Stimulated activated CD4-positive, alpha-beta T cell treated with anti-CD3 and anti-CD28 coated beads, TNF-alpha, amount 100 ng/mL, for 1 hour (primary cell): ENCODE results near the gene MEG3.
"Not testable (repeated sequence)": the region's sequence is repeated elsewhere in the genome, so short reads cannot be mapped to it uniquely, and the experiment has no call there.

ENCODE experiments used
- DNase-seq, 3 donors: peaks; one replicate each; pipeline ENCODE4 v3.0.0-alpha.2; 2020; ENCODE audit warnings: low read depth in 3 of 3, low spot score in 1 of 3

The MEG3 gene

GRCh38 chr14:100813291-100813690 is 12.6 kb upstream of the MEG3 start:
- DNase-seq = no peak

- DNase-seq = no peak
Observed at GRCh38 chr14:100815478-100816285, 10.2 kb upstream of the MEG3 start.

DNA sequence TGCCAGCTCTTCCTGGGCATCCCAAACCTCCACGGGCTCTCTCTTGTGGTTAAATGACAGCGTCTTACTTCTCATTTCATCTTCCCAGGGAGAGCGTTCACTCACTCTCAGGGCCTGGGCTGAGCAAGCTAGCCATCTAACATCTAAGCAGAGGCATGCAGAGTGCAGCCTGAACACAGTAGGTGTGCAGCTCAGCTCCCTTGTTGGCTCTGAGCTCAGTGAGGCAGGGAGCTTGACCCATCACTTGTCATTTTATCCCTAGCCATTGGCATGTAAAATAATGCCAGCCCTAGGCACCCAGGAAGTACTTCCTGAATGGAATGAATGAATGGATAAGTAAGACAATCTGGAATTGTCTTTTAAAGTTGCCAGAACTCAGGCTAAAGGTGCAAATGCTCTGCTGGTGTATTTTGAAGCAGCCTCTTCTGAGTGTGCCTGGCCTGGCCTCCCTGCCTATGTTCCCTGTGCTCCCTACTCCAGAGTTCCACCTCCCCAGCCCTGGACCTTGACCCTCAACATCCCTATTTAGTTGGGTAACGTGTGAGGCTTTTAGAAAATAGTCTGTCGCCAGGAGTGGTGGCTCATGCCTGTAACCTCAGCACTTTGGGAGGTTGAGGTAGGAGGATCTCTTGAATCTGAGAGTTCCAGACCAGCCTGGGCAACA is 9.5 kb upstream of the MEG3 start:
- no peak for DNase-seq

DNA sequence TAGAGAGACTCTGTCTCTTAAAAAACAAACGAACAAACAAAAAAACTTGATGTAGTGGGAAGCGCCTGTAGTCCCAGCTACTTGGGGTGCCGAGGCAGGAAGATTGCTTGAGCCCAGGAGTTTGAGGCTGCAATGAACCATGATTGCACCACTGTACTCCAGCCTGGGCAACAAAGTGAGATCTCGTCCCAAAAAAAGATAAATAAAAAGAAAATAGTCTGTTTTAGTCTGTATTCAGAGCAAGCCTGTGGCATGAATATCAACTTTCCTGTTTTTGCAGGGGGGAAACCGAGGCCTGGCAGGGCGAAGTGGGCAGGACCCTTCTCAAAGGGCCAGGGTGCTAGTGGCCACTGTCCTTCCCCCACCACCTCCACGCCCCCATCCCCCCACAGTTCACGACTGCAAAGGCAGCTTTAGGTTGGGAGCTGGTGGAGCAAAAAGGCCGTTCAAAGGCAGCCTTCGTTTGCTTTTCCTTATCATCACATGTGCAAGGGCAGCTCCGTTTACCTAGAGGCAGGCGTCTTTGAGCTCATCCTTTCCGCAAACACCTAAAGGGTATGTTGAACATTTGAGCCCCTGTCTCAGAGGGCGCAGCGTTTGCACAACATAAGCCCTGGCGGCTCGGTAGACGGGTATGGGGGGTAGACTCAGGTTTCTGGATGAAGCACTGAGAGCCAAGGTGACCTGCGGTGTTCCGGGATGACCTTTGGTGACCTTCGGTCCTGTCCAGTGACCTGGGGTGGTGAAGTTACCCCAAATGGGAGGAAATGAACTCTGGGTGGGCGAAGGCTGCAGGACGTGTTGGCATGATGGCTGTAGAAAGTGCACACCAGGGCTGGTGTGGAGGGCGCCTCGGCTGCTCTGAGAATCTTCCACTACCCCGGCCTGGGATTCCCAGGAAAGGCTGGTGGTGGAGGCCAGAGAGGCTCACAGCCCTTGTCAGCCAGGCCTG is 8.7 kb upstream of the MEG3 start:
- no peak for DNase-seq

DNA sequence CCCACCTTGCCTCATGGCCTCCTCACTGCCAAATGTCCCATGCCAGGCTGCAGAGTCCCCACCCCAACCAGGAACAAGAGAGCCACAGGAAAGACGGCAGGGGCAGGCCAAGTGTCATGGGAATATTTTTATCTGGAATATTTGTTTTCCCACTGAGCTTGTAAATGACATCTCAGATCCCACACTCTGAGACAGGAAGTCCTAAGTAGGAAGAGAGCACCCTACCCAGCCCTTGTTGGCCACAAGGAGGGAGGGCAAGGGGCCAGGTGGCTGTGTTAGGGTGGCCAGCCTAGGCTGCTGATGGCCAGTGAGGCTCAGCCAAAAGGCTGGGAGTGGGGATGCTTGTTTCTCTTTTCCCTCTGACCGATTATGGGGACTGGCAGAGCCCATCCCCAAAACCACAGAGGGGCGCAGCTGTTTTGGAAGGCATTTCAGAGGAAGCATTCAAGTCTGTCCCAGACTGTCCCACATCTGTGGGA is 7.7 kb upstream of the MEG3 start:
- no peak for DNase-seq

DNA sequence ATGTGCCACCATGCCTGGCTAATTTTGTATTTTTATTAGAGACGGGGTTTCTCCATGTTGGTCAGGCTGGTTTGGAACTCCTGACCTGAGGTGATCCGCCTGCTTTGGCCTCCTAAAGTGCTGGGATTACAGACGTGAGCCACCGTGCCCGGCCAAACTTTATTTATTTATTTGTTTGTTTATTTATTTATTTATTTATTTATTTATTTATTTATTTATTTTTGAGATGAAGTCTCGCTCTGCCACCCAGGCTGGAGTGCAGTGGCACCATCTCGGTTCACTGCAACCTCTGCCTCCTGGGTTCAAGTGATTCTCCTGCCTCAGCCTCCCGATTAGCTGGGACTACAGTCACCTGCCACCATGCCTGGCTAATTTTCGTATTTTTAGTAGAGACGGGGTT is 7.0 kb upstream of the MEG3 start:
- not testable (repeated sequence) for DNase-seq

GRCh38 chr14:100819453-100819828 is 6.5 kb upstream of the MEG3 start:
- DNase-seq = no peak

- no peak for DNase-seq
Observed at GRCh38 chr14:100819829-100820475, 6.0 kb upstream of the MEG3 start.

- DNase-seq = no peak
Observed at GRCh38 chr14:100820957-100821356, 5.0 kb upstream of the MEG3 start.

DNA sequence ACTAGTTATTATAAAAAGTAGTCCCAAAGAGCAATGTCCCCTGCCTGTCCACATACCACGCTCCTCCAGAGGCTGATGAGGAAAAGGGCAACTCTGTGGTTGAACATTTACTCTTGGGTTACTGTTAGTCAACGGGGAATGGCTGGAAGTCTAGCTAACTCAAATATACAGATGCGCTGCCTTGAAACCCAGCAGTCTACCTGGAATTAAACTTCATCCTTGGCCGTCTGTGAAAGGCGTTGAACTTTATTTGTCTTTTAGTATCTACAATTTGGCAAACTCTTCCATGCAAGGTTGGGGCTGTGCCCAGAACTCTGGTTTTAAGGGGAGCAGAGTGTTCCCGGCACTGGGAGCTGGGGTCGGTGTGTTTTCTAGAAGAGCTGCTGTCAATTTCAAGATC is 3.9 kb upstream of the MEG3 start:
- no peak for DNase-seq

GRCh38 chr14:100822532-100823296 is 3.2 kb upstream of the MEG3 start:
- no peak for DNase-seq

DNA sequence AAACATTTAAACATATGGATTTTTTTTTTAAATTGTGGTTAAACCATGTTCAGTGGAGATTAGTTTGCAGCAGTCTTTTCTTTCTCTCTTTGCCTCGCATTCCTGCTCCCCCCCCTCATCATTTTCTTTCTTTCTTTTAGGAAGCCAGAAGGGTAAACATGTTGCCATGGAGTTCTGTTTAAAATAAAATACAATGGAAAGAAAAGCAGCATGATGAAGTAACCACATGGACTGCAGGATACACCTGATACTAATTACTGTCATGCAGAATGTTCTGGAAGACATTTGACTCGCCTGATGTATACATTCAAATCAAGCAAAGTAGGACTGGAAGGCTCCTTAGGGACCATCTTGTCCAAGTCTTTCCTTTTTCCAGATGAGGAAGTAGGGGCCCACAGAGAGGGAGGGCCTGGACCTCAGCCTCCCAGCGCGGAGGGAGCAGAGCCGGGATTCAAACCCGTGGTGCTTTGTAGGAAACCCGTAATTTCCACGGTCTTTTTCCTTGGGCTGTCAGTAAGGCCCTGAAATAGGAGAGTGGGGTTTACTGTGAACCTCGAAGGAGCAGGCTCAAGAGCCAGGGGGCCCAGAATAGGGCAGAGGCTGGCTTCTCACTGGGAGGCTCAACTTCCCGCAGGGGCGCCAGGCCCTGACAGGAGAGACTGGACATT is 2.4 kb upstream of the MEG3 start:
- DNase-seq = no peak

- DNase-seq = no peak
Observed at GRCh38 chr14:100824091-100824551, 1.8 kb upstream of the MEG3 start.

DNA sequence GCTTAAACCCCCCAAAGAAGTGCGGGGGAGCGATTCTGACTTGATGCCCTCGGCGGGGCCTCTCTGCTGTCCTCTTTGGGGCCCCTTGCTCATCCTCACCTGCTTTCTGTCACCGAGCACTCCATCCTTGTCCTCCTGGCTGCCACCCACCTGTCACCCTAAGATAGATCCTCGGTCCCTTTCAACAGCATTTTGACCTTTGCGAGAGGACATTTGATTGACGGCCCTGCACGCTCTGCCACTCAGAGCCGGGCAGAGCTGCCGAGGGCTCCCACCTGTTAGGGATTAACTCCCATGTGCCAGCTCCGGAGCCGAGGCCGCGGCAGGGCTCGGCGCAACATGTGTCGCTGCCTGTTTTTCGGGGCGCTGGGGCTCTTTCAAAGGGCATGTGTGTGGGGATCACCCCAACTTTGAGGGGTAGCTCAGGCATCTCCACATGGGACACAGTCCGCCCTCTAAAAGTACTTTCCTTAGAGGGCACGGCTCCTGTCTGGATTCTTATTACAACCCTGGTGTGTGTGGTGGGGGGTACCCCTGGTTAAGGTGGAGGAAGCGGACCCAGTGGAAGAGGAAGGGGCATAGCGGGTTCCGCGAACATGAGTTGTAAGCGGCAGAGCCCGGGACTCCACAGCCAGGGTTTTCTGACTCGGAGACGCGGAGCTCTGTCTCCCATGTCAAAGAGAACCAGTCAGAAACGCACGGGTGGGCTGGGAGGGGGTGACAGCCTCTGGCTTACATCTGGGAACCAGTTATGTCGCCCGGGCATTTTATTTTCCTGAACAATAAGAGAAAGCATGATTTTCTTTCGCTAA is 811 bp upstream of the MEG3 start:
- no peak for DNase-seq

DNA sequence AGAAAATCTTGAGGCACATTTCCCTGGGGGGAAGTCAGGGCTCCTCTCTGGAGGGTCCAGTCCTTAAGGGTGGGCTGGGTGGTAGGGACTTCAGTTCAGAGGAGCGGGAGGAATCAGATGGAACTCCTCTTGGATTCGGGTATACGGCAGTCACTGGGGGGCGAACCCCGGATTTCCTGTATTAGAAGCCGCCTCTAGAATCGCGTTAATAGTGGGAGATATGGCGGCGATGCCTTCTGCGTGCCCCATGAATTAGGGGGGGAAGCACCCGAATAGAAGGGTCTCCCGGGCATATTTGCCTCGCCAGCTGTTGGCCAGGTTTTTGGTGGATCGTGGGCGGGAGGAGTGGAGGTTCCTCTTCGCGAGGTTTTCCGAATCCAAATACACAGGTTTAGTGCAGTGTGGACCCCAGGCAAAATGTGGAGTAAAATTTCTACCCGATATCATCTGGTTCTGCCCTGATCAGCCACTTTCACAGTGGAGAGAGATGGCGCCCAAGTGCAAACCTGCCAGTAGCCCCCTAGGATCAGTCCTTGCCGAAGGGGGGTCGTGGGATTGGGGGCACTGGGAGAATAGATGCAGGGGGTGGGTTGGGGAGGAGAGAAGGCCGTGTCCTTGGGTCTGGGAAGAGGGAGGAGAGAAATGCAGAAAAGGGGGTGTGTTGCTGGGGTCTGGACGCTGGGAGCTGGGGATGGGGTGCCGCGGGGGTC is 628 bp downstream of the MEG3 start:
- no peak for DNase-seq

DNA sequence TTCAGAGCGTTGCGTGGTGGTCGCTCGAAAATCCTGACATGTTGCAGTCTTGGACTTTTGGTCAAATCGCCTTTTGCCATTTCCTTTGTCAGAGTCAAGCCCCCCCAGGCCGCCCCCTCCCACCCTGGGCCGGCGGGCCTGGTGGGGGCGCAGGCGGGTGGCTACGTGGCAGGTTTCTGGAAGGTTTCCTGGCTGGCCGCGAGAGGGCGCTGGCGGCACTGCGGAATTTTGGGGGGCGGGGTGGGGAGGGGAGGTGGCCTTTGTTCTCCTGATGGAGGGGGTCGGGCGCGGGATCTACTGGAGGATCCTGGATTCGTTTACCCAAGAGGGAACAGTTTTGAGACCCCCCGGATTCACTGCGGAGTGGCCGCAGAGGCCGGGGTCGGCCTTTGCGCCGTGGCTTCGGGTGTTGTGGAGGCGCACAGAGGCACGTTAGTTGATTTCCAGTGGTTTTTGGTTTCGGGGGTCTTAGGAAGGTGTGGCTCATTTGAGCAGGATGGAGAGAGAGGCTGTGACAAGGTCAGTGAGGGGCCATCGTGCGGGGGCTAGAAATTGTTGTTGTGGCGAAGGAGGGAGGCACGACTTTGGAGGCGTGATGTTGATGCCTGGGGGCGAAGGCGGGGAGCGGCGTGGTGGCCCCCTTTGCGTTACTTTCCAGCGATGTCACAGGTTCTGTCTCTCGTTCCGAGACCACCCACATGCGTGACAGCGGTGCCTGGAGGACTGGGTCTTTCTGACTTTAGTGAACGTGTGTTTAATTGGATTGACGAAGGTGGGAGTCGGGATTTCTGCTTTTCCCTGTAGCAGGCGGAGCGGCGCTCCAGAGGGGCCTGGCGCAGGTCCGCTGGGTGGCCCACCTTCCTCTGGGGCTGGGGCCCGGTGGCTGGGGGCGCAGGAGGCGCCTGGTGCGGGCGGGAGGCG is 1.4 kb downstream of the MEG3 start:
- no peak for DNase-seq
